SK-N-SH treated with all-trans-retinoic acid at 6 μM for 48 hours (cell line): ENCODE results near the gene CLIC2.
"Not testable (repeated sequence)": the region's sequence is repeated elsewhere in the genome, so short reads cannot be mapped to it uniquely, and the experiment has no call there.

Source experiments
- ARNTL ChIP-seq: fragments of 450-650 bp; formaldehyde crosslinking; IDR thresholded peaks from 2 replicates; pipeline ENCODE4 v1.5.0; 2020; ENCODE audit warnings: low read depth, mild to moderate bottlenecking, moderate library complexity, borderline replicate concordance
- CREB5 ChIP-seq: fragments of 250-450 bp; sonication (Bioruptor Pico); IDR thresholded peaks from 2 replicates; pipeline ENCODE4 v1.5.1; 2020; ENCODE audit warnings: low read depth, mild to moderate bottlenecking, moderate library complexity
- CSDC2 ChIP-seq: fragments of 250-450 bp; sonication (Bioruptor Pico); IDR thresholded peaks from 2 replicates; pipeline ENCODE4 v1.5.0; 2020; ENCODE audit warnings: mild to moderate bottlenecking, moderate library complexity
- CSRNP3 ChIP-seq: fragments of 250-450 bp; sonication (Bioruptor Pico); IDR thresholded peaks from 2 replicates; pipeline ENCODE4 v1.5.1; 2021; ENCODE audit warnings: mild to moderate bottlenecking, moderate library complexity
- ESRRG ChIP-seq: fragments of 250-450 bp; sonication (Bioruptor Pico); IDR thresholded peaks from 2 replicates; pipeline ENCODE4 v1.6.1; 2021; ENCODE audit warnings: mild to moderate bottlenecking
- ISL1 ChIP-seq: fragments of 250-450 bp; sonication (Bioruptor Pico); IDR thresholded peaks from 2 replicates; pipeline ENCODE4 v2.1.2; 2022; ENCODE audit warnings: mild to moderate bottlenecking, moderate library complexity
- POU6F1 ChIP-seq: fragments of 250-450 bp; sonication (Bioruptor Pico); IDR thresholded peaks from 2 replicates; pipeline ENCODE4 v1.8.0; 2021; ENCODE audit warnings: low read depth, mild to moderate bottlenecking, moderate library complexity, borderline replicate concordance
- TOX ChIP-seq: fragments of 250-450 bp; sonication (Bioruptor Pico); IDR thresholded peaks from 2 replicates; pipeline ENCODE4 v1.8.0; 2021; ENCODE audit warnings: mild to moderate bottlenecking, moderate library complexity, borderline replicate concordance
- ZC3H10 ChIP-seq: fragments of 250-450 bp; sonication (Bioruptor Pico); IDR thresholded peaks from 2 replicates; pipeline ENCODE4 v1.5.1; 2021; ENCODE audit warnings: mild to moderate bottlenecking, moderate library complexity
- ZNF565 ChIP-seq: fragments of 450-650 bp; formaldehyde crosslinking; conservative IDR thresholded peaks from 2 replicates; pipeline ENCODE4 v1.5.0; 2020; ENCODE audit warnings: low read depth, mild to moderate bottlenecking, moderate library complexity
- ZNF70 ChIP-seq: fragments of 450-650 bp; formaldehyde crosslinking; IDR thresholded peaks from 2 replicates; pipeline ENCODE4 v1.5.0; 2020; ENCODE audit warnings: mild to moderate bottlenecking, moderate library complexity
- TF ChIP-seq, protein P1 (sequence below): fragments of 250-450 bp; sonication (Bioruptor Pico); IDR thresholded peaks from 2 replicates; pipeline ENCODE4 v1.5.0; 2020; ENCODE audit warnings: mild to moderate bottlenecking, moderate library complexity
- TF ChIP-seq, protein P2 (sequence below): fragments of 250-450 bp; sonication (Bioruptor Pico); IDR thresholded peaks from 2 replicates; pipeline ENCODE4 v1.8.0; 2020; ENCODE audit warnings: mild to moderate bottlenecking, moderate library complexity, borderline replicate concordance

GRCh38 chrX:155373777-155374458, 39.5 kb upstream of the CLIC2 start:
- TF ChIP-seq, protein P1, sequence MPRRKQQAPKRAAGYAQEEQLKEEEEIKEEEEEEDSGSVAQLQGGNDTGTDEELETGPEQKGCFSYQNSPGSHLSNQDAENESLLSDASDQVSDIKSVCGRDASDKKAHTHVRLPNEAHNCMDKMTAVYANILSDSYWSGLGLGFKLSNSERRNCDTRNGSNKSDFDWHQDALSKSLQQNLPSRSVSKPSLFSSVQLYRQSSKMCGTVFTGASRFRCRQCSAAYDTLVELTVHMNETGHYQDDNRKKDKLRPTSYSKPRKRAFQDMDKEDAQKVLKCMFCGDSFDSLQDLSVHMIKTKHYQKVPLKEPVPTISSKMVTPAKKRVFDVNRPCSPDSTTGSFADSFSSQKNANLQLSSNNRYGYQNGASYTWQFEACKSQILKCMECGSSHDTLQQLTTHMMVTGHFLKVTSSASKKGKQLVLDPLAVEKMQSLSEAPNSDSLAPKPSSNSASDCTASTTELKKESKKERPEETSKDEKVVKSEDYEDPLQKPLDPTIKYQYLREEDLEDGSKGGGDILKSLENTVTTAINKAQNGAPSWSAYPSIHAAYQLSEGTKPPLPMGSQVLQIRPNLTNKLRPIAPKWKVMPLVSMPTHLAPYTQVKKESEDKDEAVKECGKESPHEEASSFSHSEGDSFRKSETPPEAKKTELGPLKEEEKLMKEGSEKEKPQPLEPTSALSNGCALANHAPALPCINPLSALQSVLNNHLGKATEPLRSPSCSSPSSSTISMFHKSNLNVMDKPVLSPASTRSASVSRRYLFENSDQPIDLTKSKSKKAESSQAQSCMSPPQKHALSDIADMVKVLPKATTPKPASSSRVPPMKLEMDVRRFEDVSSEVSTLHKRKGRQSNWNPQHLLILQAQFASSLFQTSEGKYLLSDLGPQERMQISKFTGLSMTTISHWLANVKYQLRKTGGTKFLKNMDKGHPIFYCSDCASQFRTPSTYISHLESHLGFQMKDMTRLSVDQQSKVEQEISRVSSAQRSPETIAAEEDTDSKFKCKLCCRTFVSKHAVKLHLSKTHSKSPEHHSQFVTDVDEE (CRISPR knock-in tag), result not testable (repeated sequence)
- TF ChIP-seq, protein P2, sequence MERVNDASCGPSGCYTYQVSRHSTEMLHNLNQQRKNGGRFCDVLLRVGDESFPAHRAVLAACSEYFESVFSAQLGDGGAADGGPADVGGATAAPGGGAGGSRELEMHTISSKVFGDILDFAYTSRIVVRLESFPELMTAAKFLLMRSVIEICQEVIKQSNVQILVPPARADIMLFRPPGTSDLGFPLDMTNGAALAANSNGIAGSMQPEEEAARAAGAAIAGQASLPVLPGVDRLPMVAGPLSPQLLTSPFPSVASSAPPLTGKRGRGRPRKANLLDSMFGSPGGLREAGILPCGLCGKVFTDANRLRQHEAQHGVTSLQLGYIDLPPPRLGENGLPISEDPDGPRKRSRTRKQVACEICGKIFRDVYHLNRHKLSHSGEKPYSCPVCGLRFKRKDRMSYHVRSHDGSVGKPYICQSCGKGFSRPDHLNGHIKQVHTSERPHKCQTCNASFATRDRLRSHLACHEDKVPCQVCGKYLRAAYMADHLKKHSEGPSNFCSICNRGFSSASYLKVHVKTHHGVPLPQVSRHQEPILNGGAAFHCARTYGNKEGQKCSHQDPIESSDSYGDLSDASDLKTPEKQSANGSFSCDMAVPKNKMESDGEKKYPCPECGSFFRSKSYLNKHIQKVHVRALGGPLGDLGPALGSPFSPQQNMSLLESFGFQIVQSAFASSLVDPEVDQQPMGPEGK (CRISPR knock-in tag), result not testable (repeated sequence)
- TF ChIP-seq ZNF565 (CRISPR knock-in tag); ESRRG; CREB5 (CRISPR knock-in tag); ZC3H10 (CRISPR knock-in tag); ISL1 (CRISPR knock-in tag); TOX (CRISPR knock-in tag); CSRNP3 (CRISPR knock-in tag); POU6F1; ZNF70 (CRISPR knock-in tag); ARNTL (CRISPR knock-in tag); CSDC2 (CRISPR knock-in tag): not testable (repeated sequence)
